GM23338 (cell line): Measurements from ENCODE around the gene KLHL5. TPM values are rescaled to one million over a fixed set of nuclear protein-coding genes. Genes with fewer than 3 reads are reported as not detected.

Experiments
- ATAC-seq: fragments of 200-7000 bp; cut with Tn5 transposase; 3 replicates; pipeline ENCODE4 v1.9.1; 2020
- DNase-seq: peaks from one replicate; pipeline ENCODE4 v3.0.0-alpha.2; 2015; ENCODE audit warnings: low spot score
- H2AFZ ChIP-seq: fragments of 200-600 bp; sonication (generic); 2 replicates; pipeline ENCODE4 v1.8.0; 2016; ENCODE audit warnings: antibody characterized with exemption, mild to moderate bottlenecking, moderate library complexity
- H3F3A ChIP-seq: fragments of 200-600 bp; sonication (generic); replicated peaks from 2 replicates; pipeline ENCODE4 v1.8.0; 2017; ENCODE audit warnings: antibody characterized with exemption, mixed run types, low read depth
- H3K27ac ChIP-seq: fragments of 200-600 bp; sonication (generic); 2 replicates; pipeline ENCODE4 v1.6.1; 2016; ENCODE audit warnings: low read depth
- H3K27me3 ChIP-seq: fragments of 200-600 bp; sonication (generic); 2 replicates; pipeline ENCODE4 v1.8.0; 2016; ENCODE audit warnings: mild to moderate bottlenecking, mixed run types, moderate library complexity; ENCODE audit not compliant: insufficient read depth
- H3K36me3 ChIP-seq: fragments of 200-600 bp; sonication (generic); 2 replicates; pipeline ENCODE4 v1.8.0; 2016; ENCODE audit warnings: mild to moderate bottlenecking; ENCODE audit not compliant: insufficient read depth
- H3K4me1 ChIP-seq: fragments of 200-600 bp; sonication (generic); 2 replicates; pipeline ENCODE4 v1.8.0; 2016; ENCODE audit warnings: mild to moderate bottlenecking, moderate library complexity; ENCODE audit not compliant: insufficient read depth
- H3K4me2 ChIP-seq: fragments of 200-600 bp; sonication (generic); 2 replicates; pipeline ENCODE4 v1.7.1; 2017; ENCODE audit warnings: mixed run types
- H3K4me3 ChIP-seq: fragments of 200-600 bp; sonication (generic); 2 replicates; pipeline ENCODE4 v1.6.1; 2016; ENCODE audit warnings: mixed run types
- H3K79me2 ChIP-seq: fragments of 200-600 bp; sonication (generic); replicated peaks from 2 replicates; pipeline ENCODE4 v1.8.0; 2017; ENCODE audit warnings: mild to moderate bottlenecking; ENCODE audit not compliant: insufficient read depth
- H3K9me2 ChIP-seq: fragments of 200-600 bp; sonication (generic); 2 replicates; pipeline ENCODE4 v1.8.0; 2017; ENCODE audit not compliant: insufficient read depth
- H4K20me1 ChIP-seq: fragments of 200-600 bp; sonication (generic); replicated peaks from 2 replicates; pipeline ENCODE4 v1.8.0; 2017; ENCODE audit warnings: mild to moderate bottlenecking; ENCODE audit not compliant: insufficient read depth
- H3K27ac Mint-ChIP-seq: 2 replicates; pipeline ENCODE4 v1.8.0; 2020; ENCODE audit warnings: inconsistent platforms, mild to moderate bottlenecking, moderate library complexity, mixed read lengths
- H3K27me3 Mint-ChIP-seq: 3 replicates; pipeline ENCODE4 v1.8.0; 2022; ENCODE audit warnings: low read depth, mild to moderate bottlenecking, moderate library complexity, mixed read lengths, inconsistent platforms; ENCODE audit not compliant: insufficient read depth, poor library complexity
- H3K36me3 Mint-ChIP-seq: 3 replicates; pipeline ENCODE4 v1.8.0; 2021; ENCODE audit warnings: low read depth, mild to moderate bottlenecking, inconsistent platforms, moderate library complexity, mixed read lengths
- H3K4me1 Mint-ChIP-seq: 3 replicates; pipeline ENCODE4 v1.8.0; 2020; ENCODE audit warnings: mild to moderate bottlenecking, inconsistent platforms, mixed read lengths
- H3K4me3 Mint-ChIP-seq: 3 replicates; pipeline ENCODE4 v1.8.0; 2021; ENCODE audit warnings: moderate library complexity, mild to moderate bottlenecking, inconsistent platforms, mixed read lengths
- H3K9me3 Mint-ChIP-seq: 3 replicates; pipeline ENCODE4 v1.8.0; 2020; ENCODE audit warnings: moderate library complexity, mild to moderate bottlenecking, inconsistent platforms, mixed read lengths
- CREB1 ChIP-seq: fragments of 250-450 bp; sonication (Bioruptor Pico); IDR thresholded peaks from 2 replicates; pipeline ENCODE4 v1.5.0; 2020; ENCODE audit warnings: low read depth, mild to moderate bottlenecking, moderate library complexity
- CTCF ChIP-seq, 2 experiments: fragments of 200-600 bp in 1 of 2; sonication (generic) in 1 of 2; conservative IDR thresholded peaks; 2 replicates each; pipeline versions ENCODE4 v1.5.1 to v1.6.1; 2016 to 2017; ENCODE audit warnings: antibody characterized with exemption in 2 of 2, low read depth in 2 of 2, mild to moderate bottlenecking in 2 of 2, moderate library complexity in 1 of 2
- ETS1 ChIP-seq: IDR thresholded peaks from 2 replicates; pipeline ENCODE4 v1.6.1; 2016; ENCODE audit warnings: antibody characterized with exemption
- EZH2 ChIP-seq: fragments of 200-600 bp; sonication (generic); IDR thresholded peaks from one replicate; pipeline ENCODE4 v1.8.0; 2017; ENCODE audit warnings: antibody characterized with exemption, mild to moderate bottlenecking, low read depth; ENCODE audit not compliant: unreplicated experiment
- EZH2phosphoT487 ChIP-seq: fragments of 200-600 bp; sonication (generic); IDR thresholded peaks from one replicate; pipeline ENCODE4 v1.8.1; 2018; ENCODE audit warnings: antibody characterized with exemption; ENCODE audit not compliant: unreplicated experiment
- JUNB ChIP-seq: IDR thresholded peaks from one replicate; pipeline ENCODE4 v1.6.1; 2016; ENCODE audit warnings: antibody characterized with exemption; ENCODE audit not compliant: unreplicated experiment
- NANOG ChIP-seq: IDR thresholded peaks from 2 replicates; pipeline ENCODE4 v1.6.1; 2016; ENCODE audit warnings: antibody characterized with exemption, borderline replicate concordance
- POLR2AphosphoS5 ChIP-seq: IDR thresholded peaks from 2 replicates; pipeline ENCODE4 v1.6.1; 2016; ENCODE audit warnings: antibody characterized with exemption, low read depth
- STAT1 ChIP-seq: IDR thresholded peaks from one replicate; pipeline ENCODE4 v1.6.1; 2016; ENCODE audit warnings: antibody characterized with exemption; ENCODE audit not compliant: unreplicated experiment
- ZNF114 ChIP-seq: fragments of 250-450 bp; sonication (Bioruptor Pico); IDR thresholded peaks from 2 replicates; pipeline ENCODE4 v1.5.0; 2020; ENCODE audit warnings: mild to moderate bottlenecking, moderate library complexity
- ZNF331 ChIP-seq: fragments of 250-450 bp; sonication (Bioruptor Pico); IDR thresholded peaks from 2 replicates; pipeline ENCODE4 v1.5.0; 2020; ENCODE audit warnings: low read depth, mild to moderate bottlenecking, moderate library complexity
- ZNF462 ChIP-seq: fragments of 250-450 bp; sonication (Bioruptor Pico); IDR thresholded peaks from 2 replicates; pipeline ENCODE4 v1.5.0; 2020; ENCODE audit warnings: mild to moderate bottlenecking, moderate library complexity
- polyA plus RNA-seq: library from polyadenylated mRNA; unstranded; fragments of >200 nt; fragmentation: Nextera tagmentation; extraction: Ambion mirVana; gene quantifications from 2 replicates; pipeline ENCODE4 v1.2.1, GENCODE V29; 2016
- total RNA-seq: library from RNA; depleted of rRNA; stranded (reverse); fragments of >200 nt; shearing (Covaris generic); gene quantifications from 2 replicates; pipeline ENCODE4 v1.2.3, GENCODE V29; 2014
- TF ChIP-seq, protein P1 (sequence below): IDR thresholded peaks from one replicate; pipeline ENCODE4 v1.6.1; 2018; ENCODE audit warnings: antibody characterized with exemption; ENCODE audit not compliant: unreplicated experiment

The KLHL5 gene
- total and polyA plus RNA-seq, 2 experiments from 2014 or later, result 9.4 to 24.5 TPM

DNA sequence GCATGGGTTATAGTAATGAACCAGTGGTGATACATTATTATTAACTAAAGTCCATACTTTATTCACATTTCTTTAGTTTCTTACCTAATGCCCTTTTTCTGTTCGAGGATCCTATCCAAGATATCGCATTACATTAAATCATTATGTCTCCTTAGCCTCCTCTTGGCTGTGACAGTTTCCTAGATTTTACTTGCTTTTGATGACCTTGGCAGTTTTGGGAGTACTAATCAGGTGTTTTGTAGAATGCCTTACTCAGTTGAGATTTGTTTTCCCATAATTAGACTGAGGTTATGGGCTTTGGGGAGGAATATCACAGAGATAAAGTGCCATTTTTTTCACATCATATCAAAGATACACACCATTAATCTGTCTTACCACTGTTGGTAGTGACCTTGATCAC, 5.0 kb downstream of the KLHL5 start:
- no peak for TF ChIP-seq EZH2
- no peak for TF ChIP-seq ZNF331
- TF ChIP-seq CREB1 (CRISPR knock-in tag), result no peak
- no peak for TF ChIP-seq ZNF114 (CRISPR knock-in tag)
- TF ChIP-seq NANOG, result no peak
- TF ChIP-seq ETS1, result no peak
- no peak for TF ChIP-seq POLR2AphosphoS5
- TF ChIP-seq ZNF462 (CRISPR knock-in tag), result no peak
- TF ChIP-seq JUNB, result no peak
- TF ChIP-seq, protein P1, sequence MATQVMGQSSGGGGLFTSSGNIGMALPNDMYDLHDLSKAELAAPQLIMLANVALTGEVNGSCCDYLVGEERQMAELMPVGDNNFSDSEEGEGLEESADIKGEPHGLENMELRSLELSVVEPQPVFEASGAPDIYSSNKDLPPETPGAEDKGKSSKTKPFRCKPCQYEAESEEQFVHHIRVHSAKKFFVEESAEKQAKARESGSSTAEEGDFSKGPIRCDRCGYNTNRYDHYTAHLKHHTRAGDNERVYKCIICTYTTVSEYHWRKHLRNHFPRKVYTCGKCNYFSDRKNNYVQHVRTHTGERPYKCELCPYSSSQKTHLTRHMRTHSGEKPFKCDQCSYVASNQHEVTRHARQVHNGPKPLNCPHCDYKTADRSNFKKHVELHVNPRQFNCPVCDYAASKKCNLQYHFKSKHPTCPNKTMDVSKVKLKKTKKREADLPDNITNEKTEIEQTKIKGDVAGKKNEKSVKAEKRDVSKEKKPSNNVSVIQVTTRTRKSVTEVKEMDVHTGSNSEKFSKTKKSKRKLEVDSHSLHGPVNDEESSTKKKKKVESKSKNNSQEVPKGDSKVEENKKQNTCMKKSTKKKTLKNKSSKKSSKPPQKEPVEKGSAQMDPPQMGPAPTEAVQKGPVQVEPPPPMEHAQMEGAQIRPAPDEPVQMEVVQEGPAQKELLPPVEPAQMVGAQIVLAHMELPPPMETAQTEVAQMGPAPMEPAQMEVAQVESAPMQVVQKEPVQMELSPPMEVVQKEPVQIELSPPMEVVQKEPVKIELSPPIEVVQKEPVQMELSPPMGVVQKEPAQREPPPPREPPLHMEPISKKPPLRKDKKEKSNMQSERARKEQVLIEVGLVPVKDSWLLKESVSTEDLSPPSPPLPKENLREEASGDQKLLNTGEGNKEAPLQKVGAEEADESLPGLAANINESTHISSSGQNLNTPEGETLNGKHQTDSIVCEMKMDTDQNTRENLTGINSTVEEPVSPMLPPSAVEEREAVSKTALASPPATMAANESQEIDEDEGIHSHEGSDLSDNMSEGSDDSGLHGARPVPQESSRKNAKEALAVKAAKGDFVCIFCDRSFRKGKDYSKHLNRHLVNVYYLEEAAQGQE, result no peak
- TF ChIP-seq STAT1, result no peak
- no peak for TF ChIP-seq EZH2phosphoT487
- TF ChIP-seq CTCF (conservative IDR thresholded peaks at IDR 0.05; ENCODE audit: low read depth in 2 of 2), result no peak
- Mint-ChIP-seq H3K27ac (no peak overlapping the region), H3K9me3 (no peaks in the 10 kb centered on the region), H3K4me1 (peaks cover 23% of the 10 kb centered on the region), H3K4me3 (no peak overlapping the region), H3K36me3 (no peaks in the 10 kb centered on the region), H3K27me3 (peaks cover 2% of the 10 kb centered on the region)
- H3K4me3 ChIP-seq, result no peak overlapping the region
- DNase-seq, result no peak
- H3K27ac ChIP-seq, result no peak overlapping the region
- no peaks in the 10 kb centered on the region for H3K27me3 ChIP-seq
- no peak for ATAC-seq
- peaks cover 19% of the 10 kb centered on the region for H3K4me1 ChIP-seq
- peaks cover 6% of the 10 kb centered on the region; the same call in 1 of the 2 replicates for H3K79me2 ChIP-seq
- no peak overlapping the region for H2AFZ ChIP-seq
- no peaks in the 10 kb centered on the region for H3K36me3 ChIP-seq
- no peaks in the 10 kb centered on the region for H3F3A ChIP-seq
- no peak overlapping the region for H3K4me2 ChIP-seq
- H3K9me2 ChIP-seq, result no peaks in the 10 kb centered on the region
- 0 out of 2 replicates have a peak, but pooled peaks cover 2% of the 10 kb centered on the region for H4K20me1 ChIP-seq
